ENCODE results near the gene GRB14.

Gene GRB14

GRCh38 chr2:164617466-164617865 is 3.8 kb downstream of the GRB14 start:
- no peak for FAIRE-seq
- DNase-seq (ENCODE audit: insufficient read length, low spot score) = no peak

DNA sequence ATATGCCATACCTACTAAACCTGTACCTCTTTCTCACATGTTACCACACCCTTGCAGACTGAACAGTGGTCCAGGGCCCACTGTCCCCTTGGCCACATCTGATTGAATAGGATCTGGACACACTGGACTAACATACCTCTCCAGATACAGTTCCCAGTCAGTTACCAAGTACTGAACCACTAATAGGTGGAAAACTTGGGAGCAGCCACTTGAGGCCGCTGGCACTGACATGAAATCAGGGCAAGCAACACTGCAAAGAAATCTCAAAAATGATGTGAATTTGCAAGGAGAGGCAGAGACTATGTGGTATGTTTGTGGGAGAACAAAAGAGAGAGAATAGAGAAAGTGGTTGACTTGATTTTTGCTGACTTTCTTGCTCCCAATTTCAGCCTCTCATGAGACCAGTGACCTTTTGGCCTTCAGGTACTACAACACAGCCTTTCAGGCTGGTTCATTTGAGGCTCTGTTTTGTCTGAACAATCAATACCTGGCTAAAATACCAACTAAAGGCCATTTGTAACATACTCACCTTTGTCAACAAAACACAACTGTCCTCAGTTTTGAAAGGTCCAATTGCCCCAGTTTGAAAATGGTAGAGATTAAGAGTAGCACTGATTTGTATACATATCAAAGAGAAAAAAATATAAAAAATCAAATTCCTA is 7.8 kb downstream of the GRB14 start:
- FAIRE-seq = no peak
- DNase-seq (ENCODE audit: insufficient read length, low spot score) = no peak

DNA sequence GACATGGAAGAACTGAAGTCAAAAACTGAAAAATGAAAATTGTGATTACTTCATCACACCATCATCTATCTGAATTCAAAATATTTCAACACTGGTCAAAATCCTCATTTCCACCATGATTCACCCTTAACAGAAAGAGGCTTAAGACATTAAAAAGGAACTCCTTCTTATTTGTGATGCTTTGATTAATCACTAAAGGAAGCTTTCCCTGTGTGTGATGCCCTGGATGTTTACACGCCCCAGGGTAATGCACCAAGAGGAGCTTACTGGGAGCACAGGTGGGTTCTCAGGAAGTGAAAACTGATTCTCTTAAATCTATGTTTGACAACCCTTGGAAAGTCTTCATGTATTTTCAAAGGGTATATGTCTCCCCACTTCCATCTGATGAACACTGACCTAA is 11.5 kb downstream of the GRB14 start:
- DNase-seq (ENCODE audit: insufficient read length, low spot score) = no peak

DNA sequence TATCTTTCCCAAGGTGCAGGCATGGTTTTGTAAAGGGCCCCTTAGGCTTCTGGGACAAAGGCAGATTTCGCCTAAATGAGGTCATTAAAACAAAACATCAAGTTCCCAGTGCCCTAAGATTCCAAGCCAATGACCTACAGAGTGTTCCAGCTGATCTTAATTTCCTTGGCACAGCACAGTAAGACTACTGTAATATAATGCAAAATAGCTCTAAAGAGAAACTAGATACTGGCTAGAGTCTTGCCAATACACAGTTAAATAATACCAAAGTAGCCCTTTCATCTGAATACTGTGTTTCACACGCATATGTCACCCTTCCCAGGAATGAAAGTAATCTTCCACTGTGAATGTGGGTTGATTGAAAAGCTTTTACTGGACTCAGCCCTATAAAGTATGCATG is 14.7 kb downstream of the GRB14 start:
- no peak for FAIRE-seq

More for the DNA sequence above, 11.5 kb downstream of the GRB14 start:
- no peak for FAIRE-seq

GRCh38 chr2:164605295-164605694 is 16.0 kb downstream of the GRB14 start:
- DNase-seq (ENCODE audit: insufficient read length, low spot score) (no peak), FAIRE-seq (no peak)

More for the DNA sequence above, 14.7 kb downstream of the GRB14 start:
- DNase-seq (ENCODE audit: insufficient read length, low spot score) = no peak

- FAIRE-seq (no peak), DNase-seq (ENCODE audit: insufficient read length, low spot score) (no peak)
Observed at GRCh38 chr2:164600763-164601162, 20.5 kb downstream of the GRB14 start.

- FAIRE-seq = no peak
- peak; percentile 31 for DNase-seq (ENCODE audit: insufficient read length, low spot score)
Observed at GRCh38 chr2:164599954-164600589, 21.2 kb downstream of the GRB14 start.

DNA sequence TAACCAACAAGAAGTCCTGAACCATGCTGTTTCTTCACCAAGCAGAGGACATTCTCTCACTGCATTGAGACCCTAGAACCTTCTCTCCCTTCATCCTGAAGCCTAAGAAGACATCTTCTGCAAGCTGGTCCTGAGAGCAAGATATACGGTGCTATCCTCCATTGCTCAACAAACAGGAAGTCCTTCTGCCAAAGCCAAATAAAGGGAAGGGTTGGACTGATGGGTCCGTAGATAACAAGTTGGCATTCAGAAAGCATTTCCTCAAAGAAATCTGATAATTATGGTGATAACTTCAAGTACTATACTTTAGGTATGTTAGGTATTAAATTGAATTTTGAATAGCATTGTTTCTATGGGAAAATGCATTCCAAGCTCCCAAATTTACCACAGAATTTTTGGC is 23.3 kb downstream of the GRB14 start:
- FAIRE-seq (no peak), DNase-seq (ENCODE audit: insufficient read length, low spot score) (no peak)

GRCh38 chr2:164595031-164595430 is 26.3 kb downstream of the GRB14 start:
- FAIRE-seq (no peak), DNase-seq (ENCODE audit: insufficient read length, low spot score) (no peak)

GRCh38 chr2:164593959-164594358 is 27.3 kb downstream of the GRB14 start:
- FAIRE-seq (no peak), DNase-seq (ENCODE audit: insufficient read length, low spot score) (no peak)

- FAIRE-seq (no peak), DNase-seq (ENCODE audit: insufficient read length, low spot score) (no peak)
Observed at GRCh38 chr2:164593541-164593940, 27.7 kb downstream of the GRB14 start.

DNA sequence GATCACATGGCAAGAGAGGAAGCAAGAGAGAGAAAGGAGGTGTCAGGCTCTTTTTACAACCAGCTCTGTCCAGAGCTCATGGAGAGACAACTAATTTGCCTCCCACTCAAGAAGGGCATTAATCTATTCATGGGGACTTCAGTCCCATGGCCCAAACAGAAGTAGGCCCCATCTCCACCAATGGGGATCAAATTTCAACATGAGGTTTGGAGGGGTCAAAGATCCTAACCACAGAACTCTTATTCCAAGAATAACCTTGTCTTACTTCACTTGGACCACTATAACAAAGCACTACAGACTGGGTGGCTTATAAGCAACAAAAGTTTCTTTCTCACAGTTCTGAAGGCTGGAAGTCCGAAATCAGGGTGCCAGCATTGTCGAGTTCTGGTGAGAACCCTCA is 31.8 kb downstream of the GRB14 start:
- no peak for DNase-seq (ENCODE audit: insufficient read length, low spot score)
- no peak for FAIRE-seq

DNA sequence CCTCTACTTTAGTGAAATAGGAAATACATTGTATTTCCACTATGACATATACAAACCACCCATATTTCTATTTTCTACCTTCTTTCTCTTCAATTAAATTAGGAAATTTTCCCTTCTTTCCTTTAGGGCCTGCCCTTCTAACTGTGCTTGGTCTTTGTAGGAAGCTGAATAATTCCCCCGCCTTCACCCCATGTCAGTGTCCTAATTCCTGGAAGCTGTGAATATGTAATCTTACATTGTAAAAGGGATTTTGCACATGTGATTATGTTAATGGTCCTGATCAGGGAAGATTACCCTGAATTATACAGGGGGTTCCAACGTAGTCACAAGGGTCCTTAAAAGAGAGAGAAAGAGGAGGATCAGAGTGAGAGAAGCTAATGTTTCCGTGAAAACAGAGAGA is 40.2 kb downstream of the GRB14 start:
- DNase-seq (ENCODE audit: insufficient read length, low spot score) (no peak), FAIRE-seq (no peak)

DNA sequence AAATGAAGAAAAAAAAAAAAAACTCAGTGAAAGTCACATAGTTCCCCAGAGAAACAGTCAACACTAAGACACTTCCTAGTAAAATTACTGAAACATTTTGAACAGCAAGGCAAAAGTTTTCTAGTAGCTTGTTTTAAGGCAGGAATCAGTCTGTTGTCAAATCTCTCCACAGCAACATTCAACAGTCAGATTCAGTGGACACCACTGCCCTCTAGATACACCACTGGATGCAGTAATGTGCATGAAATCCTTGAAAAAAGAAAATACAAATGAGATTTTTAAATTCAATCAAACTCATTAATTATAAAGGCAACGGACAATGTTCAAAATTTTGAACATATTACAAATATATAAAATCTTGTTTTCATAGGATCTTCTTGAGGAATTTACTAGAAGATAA is 46.4 kb downstream of the GRB14 start:
- FAIRE-seq (no peak), DNase-seq (ENCODE audit: insufficient read length, low spot score) (no peak)

DNA sequence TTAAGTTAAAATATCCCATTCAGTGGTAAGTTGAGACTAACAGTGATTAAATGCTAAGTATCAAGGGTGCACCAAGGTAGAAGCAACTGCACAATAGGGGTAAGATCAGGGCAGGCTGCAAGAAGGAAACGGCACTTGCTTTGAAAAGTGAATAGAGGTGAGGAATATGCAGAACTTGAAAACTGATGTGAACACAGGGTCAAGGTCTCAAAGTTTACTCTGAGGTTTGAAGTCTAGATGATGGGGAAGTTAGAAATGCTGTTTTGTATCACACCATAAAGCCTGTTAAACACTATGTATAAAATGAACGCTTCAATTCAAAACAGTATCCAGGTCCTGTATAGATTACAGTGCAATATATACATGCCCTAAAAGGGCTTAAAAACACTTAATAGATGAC is 50.8 kb downstream of the GRB14 start:
- no peak for DNase-seq (ENCODE audit: insufficient read length, low spot score)
- FAIRE-seq = no peak

GRCh38 chr2:164569378-164569777 is 51.9 kb downstream of the GRB14 start:
- no peak for DNase-seq (ENCODE audit: insufficient read length, low spot score)
- no peak for FAIRE-seq

DNA sequence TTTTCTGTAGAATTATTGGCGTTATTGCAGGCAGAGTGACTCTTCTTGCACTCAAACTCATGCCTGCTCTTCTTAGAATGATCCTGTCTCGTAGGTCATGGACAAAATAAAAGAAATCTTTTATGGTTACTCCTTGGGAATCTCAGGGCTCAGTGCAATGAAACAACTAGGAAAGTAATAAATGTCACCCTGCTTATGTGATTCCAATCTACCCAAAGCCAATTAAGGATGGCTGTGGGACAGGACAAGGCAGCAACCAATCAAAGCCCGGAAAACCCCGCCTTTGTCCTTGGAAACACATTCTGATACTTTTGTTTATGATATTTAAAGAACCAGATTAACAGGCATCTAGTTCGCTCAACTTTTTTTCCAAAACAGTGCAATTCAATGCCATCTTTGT is 53.0 kb downstream of the GRB14 start:
- DNase-seq (ENCODE audit: insufficient read length, low spot score) (no peak), FAIRE-seq (no peak)

GRCh38 chr2:164567335-164567989 is 53.8 kb downstream of the GRB14 start:
- DNase-seq (ENCODE audit: insufficient read length, low spot score) (no peak), FAIRE-seq (no peak)

DNA sequence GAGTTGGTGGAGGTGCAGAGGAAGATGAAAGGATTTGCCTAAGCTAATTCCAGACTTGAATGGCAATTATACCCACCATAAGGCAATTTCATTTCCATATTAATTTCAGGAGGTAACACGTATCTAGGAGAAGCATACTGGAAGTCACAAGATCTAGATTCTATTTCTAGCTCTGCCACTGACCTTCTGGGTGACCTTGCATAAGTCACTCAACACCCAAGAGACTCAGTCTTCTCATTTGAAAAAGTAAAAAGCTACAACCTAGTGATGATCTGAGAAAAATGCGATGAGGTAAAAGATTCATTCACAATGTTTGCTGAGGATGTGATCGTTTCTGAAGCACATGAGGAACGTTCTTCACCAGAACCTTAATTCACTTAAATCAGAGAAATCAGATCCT is 55.9 kb downstream of the GRB14 start:
- DNase-seq (ENCODE audit: insufficient read length, low spot score) = no peak
- no peak for FAIRE-seq

- FAIRE-seq (no peak), DNase-seq (ENCODE audit: insufficient read length, low spot score) (no peak)
Observed at GRCh38 chr2:164562666-164563065, 58.6 kb downstream of the GRB14 start.

GRCh38 chr2:164561991-164562390 is 59.3 kb downstream of the GRB14 start:
- no peak for DNase-seq (ENCODE audit: insufficient read length, low spot score)
- no peak for FAIRE-seq

DNA sequence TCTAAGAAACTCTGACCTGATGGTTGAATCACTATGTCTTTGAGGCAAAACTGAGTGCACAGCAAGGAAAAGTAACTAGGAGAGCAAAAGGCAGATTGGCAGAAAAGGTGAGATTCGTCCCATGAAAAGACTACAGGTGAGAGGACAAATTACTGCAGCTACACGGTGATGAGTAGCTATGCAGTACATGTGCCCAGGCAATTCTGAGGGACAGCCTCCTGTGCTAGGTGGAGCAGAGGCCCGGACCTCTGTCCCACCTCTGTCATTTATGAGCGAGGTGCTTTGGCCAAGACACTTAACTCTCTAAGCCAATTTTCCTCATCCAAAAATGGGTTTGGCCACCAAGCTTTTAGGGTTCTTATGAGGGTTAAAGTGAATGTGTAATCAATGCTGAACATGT is 59.9 kb downstream of the GRB14 start:
- no peak for FAIRE-seq

More for the DNA sequence above, 59.9 kb downstream of the GRB14 start:
- DNase-seq (ENCODE audit: insufficient read length, low spot score) = no peak

Measured in HTR-8/SVneo (cell line).